Heart left ventricle (tissue), 16 donors: Measurements from ENCODE around the gene SLC22A12. TPM values are rescaled to one million over a fixed set of nuclear protein-coding genes. Genes with fewer than 3 reads are reported as not detected.

Experiments
- ATAC-seq, 4 donors: fragments of 200-7000 bp; cut with Tn5 transposase; one replicate each; pipeline ENCODE4 v1.9.1; 2020 to 2022; ENCODE audit warnings: moderate library complexity in 4 of 4, mild to moderate bottlenecking in 3 of 4, moderate number of reproducible peaks in 1 of 4
- DNase-seq, 5 donors: peaks; one replicate each; pipeline ENCODE4 v3.0.0-alpha.2; 2020
- H3K27ac ChIP-seq, 12 donors: fragments of 200-600 bp; sonication (generic) in 4 of 12; one replicate each; pipeline versions ENCODE4 v1.5.0 to v1.8.0; 2016 to 2022; ENCODE audit warnings: mild to moderate bottlenecking in 2 of 12
- H3K27me3 ChIP-seq, 9 donors: fragments of 200-600 bp; sonication (generic) in 2 of 9; one replicate each; pipeline versions ENCODE4 v1.5.1 to v1.8.0; 2016 to 2022; ENCODE audit warnings: mild to moderate bottlenecking in 3 of 9
- H3K36me3 ChIP-seq, 9 donors: fragments of 200-600 bp; sonication (generic) in 2 of 9; one replicate each; pipeline versions ENCODE4 v1.5.0 to v1.8.0; 2018 to 2022; ENCODE audit warnings: mild to moderate bottlenecking in 2 of 9
- H3K4me1 ChIP-seq, 12 donors: fragments of 200-600 bp; sonication (generic) in 4 of 12; one replicate each; pipeline versions ENCODE4 v1.5.0 to v1.8.0; 2016 to 2022; ENCODE audit warnings: mild to moderate bottlenecking in 3 of 12
- H3K4me3 ChIP-seq, 12 donors: fragments of 200-600 bp; sonication (generic) in 4 of 12; one replicate each; pipeline versions ENCODE4 v1.5.0 to v1.8.0; 2017 to 2022; ENCODE audit warnings: mild to moderate bottlenecking in 9 of 12, moderate library complexity in 4 of 12
- H3K9me3 ChIP-seq, 12 donors: fragments of 200-600 bp; sonication (generic) in 4 of 12; one replicate each; pipeline versions ENCODE4 v1.5.0 to v1.8.0; 2016 to 2022; ENCODE audit warnings: mild to moderate bottlenecking in 1 of 12
- POLR2A ChIP-seq, 2 donors: fragments of 450-650 bp; IDR thresholded peaks; one replicate each; pipeline ENCODE4 v1.6.1; 2017; ENCODE audit warnings: antibody characterized with exemption in 2 of 2, mild to moderate bottlenecking in 2 of 2, moderate library complexity in 2 of 2
- WGBS, 4 donors: extraction: QIAGEN DNeasy Blood & Tissue Kit in 2 of 4; methylation state at CpG; one replicate each; pipeline versions ENCODE4 v1.1.5 to v1.1.7; 2013 to 2018; 5-methylcytosine and 5-hydroxymethylcytosine counted together
- intact Hi-C, 10 donors: fragments of 100-400 bp; cut with DNase I; formaldehyde crosslinking; loops; one replicate each; pipeline versions ENCODE4 v1.11.1 to v1.14.2; 2022
- polyA plus RNA-seq, 2 donors: library from polyadenylated mRNA; stranded (reverse); fragments of 200-250 nt; gene quantifications; one replicate each; pipeline ENCODE4 v1.2.3, GENCODE V29; 2013
- total RNA-seq, 9 donors: library from RNA; depleted of rRNA in 2 of 9; stranded (reverse); fragments of >200 nt in 2 of 9; fragmentation: NEBNext Ultra II Directional in 3 of 9; extraction: Animal tissue kit (Norgen Biotek cat#: 25700) in 3 of 9; gene quantifications; one replicate each; pipeline versions ENCODE4 v1.1.0 to v1.2.4, GENCODE V29; 2016 to 2023
- TF ChIP-seq, protein P1 (sequence below), 12 donors: fragments of 200-600 bp; sonication (generic) in 4 of 12; IDR thresholded peaks; one replicate each; pipeline versions ENCODE4 v1.5.0 to v1.8.0; 2018 to 2022; ENCODE audit warnings: antibody characterized with exemption in 12 of 12, mild to moderate bottlenecking in 5 of 12
- donor health status: ischemic (EF 13 %, LVEDD 7.1; RV severe dilation, severe dysfunction).
- donor health status: healthy with polysubstance abuse.
- donor health status: DM: no; HTN: yes; CAD: no.
- donor health status: DM: no; HTN: no; CAD: no.
- donor health status: ischemic (EF 25% LVEDD 6.9; RV normal size, moderate dysfunction).
- donor health status: ischemic (EF 25% LVEDD 5.7; RV mildly dilated, moderate dysfunction).
- donor health status: healthy.
- donor health status: DM: yes; HTN: yes; CAD: no.
- donor health status: ischemic (EF 35%, LVEDD 5.7; RV mildly dilated, moderate dysfunction).
- donor health status: nonischemic (EF 11% LVEDD 7.7; RV severe dilation, severe dysfunction).
- donor health status: DM: yes; HTN: yes; CAD: no.
- donor health status: PGD.
- donor health status: ischemic (EF 29% LVEDD 5.4; RV normal size, mild dysfunction).
- donor health status: nonischemic (EF 23%, LVEDD 6.1; RV moderate dilation, normal function).

The SLC22A12 gene
- total and polyA plus RNA-seq, 11 donors: not detected

DNA sequence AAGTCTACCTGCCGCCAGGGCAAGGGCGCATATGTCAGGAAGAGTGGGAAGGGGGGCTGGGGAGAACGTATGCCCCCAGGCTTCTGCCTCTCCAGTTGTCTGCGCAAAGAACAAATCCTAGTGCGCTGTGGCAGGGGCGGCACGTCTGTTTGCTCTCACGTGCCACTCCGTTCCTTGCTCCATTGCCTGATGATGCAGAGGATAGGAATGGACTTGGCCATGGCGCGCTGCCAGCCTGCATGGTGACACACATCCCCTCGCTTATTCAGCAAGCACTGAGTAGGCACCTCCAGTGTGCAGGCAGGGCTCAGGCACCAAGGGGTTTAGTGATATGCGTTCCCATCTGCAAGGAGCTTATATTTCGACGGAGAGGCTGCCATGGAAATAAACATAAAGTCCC lies 45.4 kb upstream of the SLC22A12 start:
- no peaks in the 10 kb centered on the region for H3K36me3 ChIP-seq
- H3K9me3 ChIP-seq: peaks cover 0 to 6% (median 0%) of the 10 kb centered on the region in 12 donors
- no peak for TF ChIP-seq POLR2A (IDR thresholded peaks at IDR 0.05)
- TF ChIP-seq, protein P1, sequence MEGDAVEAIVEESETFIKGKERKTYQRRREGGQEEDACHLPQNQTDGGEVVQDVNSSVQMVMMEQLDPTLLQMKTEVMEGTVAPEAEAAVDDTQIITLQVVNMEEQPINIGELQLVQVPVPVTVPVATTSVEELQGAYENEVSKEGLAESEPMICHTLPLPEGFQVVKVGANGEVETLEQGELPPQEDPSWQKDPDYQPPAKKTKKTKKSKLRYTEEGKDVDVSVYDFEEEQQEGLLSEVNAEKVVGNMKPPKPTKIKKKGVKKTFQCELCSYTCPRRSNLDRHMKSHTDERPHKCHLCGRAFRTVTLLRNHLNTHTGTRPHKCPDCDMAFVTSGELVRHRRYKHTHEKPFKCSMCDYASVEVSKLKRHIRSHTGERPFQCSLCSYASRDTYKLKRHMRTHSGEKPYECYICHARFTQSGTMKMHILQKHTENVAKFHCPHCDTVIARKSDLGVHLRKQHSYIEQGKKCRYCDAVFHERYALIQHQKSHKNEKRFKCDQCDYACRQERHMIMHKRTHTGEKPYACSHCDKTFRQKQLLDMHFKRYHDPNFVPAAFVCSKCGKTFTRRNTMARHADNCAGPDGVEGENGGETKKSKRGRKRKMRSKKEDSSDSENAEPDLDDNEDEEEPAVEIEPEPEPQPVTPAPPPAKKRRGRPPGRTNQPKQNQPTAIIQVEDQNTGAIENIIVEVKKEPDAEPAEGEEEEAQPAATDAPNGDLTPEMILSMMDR (IDR thresholded peaks at IDR 0.05): no peak
- ATAC-seq (no peak), DNase-seq (peak in 1 of 5 donors; percentile 19)
- no peak overlapping the region for H3K4me3 ChIP-seq
- no peaks in the 10 kb centered on the region for H3K4me1 ChIP-seq
- H3K27ac ChIP-seq: no peak overlapping the region
- intact Hi-C loops: no loop called here
- 85 to 89% (median 88%) methylated on average over 15 of the region's 15 CpGs for WGBS, 4 donors
- peaks cover 0 to 12% (median 0%) of the 10 kb centered on the region in 9 donors for H3K27me3 ChIP-seq

DNA sequence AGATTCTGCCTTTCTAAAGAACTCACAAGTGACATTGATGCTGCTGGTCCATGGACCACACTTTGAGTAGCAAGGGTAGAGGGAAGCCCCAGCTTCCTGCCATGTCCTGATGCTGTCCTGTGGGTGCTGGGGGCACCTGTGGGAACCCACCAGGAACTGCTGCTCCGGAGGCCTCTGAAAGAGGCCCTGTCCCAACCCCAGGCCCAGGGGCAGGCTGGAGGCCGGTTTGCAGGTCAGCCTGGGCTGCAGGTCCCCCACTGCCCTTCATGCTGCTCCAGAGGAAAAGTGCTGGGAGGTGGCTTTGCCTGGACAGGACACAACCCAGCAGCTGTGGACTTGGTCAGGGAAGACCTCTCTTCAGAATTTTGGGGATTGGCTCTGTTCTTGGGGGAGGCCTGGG lies 44.8 kb upstream of the SLC22A12 start:
- H3K9me3 ChIP-seq: peaks cover 0 to 6% (median 0%) of the 10 kb centered on the region in 12 donors
- H3K4me1 ChIP-seq: no peaks in the 10 kb centered on the region
- no peak for ATAC-seq
- peaks cover 0 to 7% (median 0%) of the 10 kb centered on the region in 9 donors for H3K27me3 ChIP-seq
- no peak for DNase-seq
- H3K36me3 ChIP-seq: no peaks in the 10 kb centered on the region
- H3K4me3 ChIP-seq: no peak overlapping the region
- intact Hi-C loops: no loop called here
- H3K27ac ChIP-seq: no peak overlapping the region
- TF ChIP-seq, protein P1 (IDR thresholded peaks at IDR 0.05): no peak
- TF ChIP-seq POLR2A (IDR thresholded peaks at IDR 0.05): no peak
- WGBS, 4 donors: 81 to 91% (median 90%) methylated on average over 2 of the region's 2 CpGs; no CpG with 5 or more reads in 1 of the 4 donors

DNA sequence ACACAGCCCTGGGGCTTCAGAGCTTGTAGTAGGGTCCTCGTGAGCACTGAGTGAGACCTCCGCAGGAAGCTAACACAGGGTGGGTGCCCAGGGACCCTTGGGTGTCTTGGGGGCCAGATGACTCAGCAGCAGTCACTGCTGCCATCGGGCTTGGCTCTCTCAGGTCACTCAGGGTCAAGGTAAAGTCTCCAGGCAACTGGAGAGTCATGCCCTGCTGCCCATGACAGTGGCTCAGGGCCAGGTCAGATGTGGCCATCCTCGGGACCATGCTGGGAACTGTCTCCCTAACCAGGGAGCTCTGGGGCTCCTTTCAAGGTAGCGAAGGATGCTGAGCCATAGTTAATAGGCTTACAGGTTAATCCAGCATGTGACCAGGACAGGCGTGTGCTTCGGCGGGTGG lies 44.4 kb upstream of the SLC22A12 start:
- H3K27ac ChIP-seq: no peak overlapping the region
- WGBS, 4 donors: 76 to 89% (median 88%) methylated on average over 5 to 8 of the region's 8 CpGs
- no peak overlapping the region for H3K4me3 ChIP-seq
- peaks cover 0 to 6% (median 0%) of the 10 kb centered on the region in 12 donors for H3K9me3 ChIP-seq
- ATAC-seq (no peak), DNase-seq (peak in 1 of 5 donors; percentile 6)
- TF ChIP-seq, protein P1 (IDR thresholded peaks at IDR 0.05): no peak
- TF ChIP-seq POLR2A (IDR thresholded peaks at IDR 0.05): no peak
- no peaks in the 10 kb centered on the region for H3K36me3 ChIP-seq
- no peaks in the 10 kb centered on the region for H3K4me1 ChIP-seq
- intact Hi-C loops: no loop called here
- peaks cover 0 to 7% (median 0%) of the 10 kb centered on the region in 9 donors for H3K27me3 ChIP-seq

DNA sequence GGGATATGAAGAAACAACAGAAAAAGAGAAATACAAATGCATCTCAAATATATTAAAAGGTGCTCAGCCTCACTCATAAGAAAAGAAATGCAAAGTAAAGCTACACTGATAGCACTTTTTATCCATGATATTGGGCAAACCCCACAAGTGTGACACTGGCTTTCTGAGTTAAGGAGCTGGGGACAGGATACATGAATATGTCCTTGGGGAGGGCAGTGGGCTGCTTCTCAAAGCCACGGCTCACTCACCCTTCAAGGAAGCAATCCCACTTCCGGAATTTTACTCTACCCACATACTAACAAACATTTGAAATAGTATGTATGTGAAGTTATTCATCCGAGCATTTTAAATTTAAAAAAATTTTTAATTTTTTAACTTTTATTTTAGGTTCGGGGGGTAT lies 41.1 kb upstream of the SLC22A12 start:
- no peaks in the 10 kb centered on the region for H3K9me3 ChIP-seq
- peaks cover 0 to 3% (median 0%) of the 10 kb centered on the region in 9 donors for H3K27me3 ChIP-seq
- intact Hi-C loops: loop anchor here in 1 of 10 donors (5.0 kb wide), 1 partner anchor 172 kb away; the partner anchor contains the start of gene NRXN2
- H3K4me1 ChIP-seq: peaks cover 0 to 18% (median 15%) of the 10 kb centered on the region in 12 donors
- TF ChIP-seq, protein P1 (IDR thresholded peaks at IDR 0.05): no peak
- no peak for TF ChIP-seq POLR2A (IDR thresholded peaks at IDR 0.05)
- no peaks in the 10 kb centered on the region for H3K36me3 ChIP-seq
- WGBS, 4 donors: 68 to 86% (median 70%) methylated on average over 4 of the region's 4 CpGs
- ATAC-seq: no peak
- H3K27ac ChIP-seq: no peak overlapping the region
- DNase-seq: no peak
- H3K4me3 ChIP-seq: no peak overlapping the region
